ENCODE results near the gene ARAP2. TPM values are rescaled to one million over a fixed set of nuclear protein-coding genes. Genes with fewer than 3 reads are reported as not detected.

Gene ARAP2
- total RNA-seq, 4 donors from 2014 or later = 109 to 247 (median 225) TPM

GRCh38 chr4:36088542-36088941 is 155.8 kb downstream of the ARAP2 start:
- TF ChIP-seq POLR2A (IDR thresholded peaks at IDR 0.05) (no peak), CTCF (IDR thresholded peaks at IDR 0.05) (no peak)
- WGBS, 2 donors = 31 to 34% methylated on average over 1 of the region's 1 CpG
- no peaks in the 10 kb centered on the region for H3K4me1 ChIP-seq

GRCh38 chr4:36086261-36086786 is 158.0 kb downstream of the ARAP2 start:
- intact Hi-C loops (cut with DNase I) = no loop called here
- DNase-seq = no peak
- H3K27me3 ChIP-seq = no peaks in the 10 kb centered on the region
- WGBS, 2 donors = 80 to 87% methylated on average over 1 of the region's 1 CpG
- TF ChIP-seq CTCF (IDR thresholded peaks at IDR 0.05) (no peak), POLR2A (IDR thresholded peaks at IDR 0.05) (no peak)
- no peak overlapping the region for H3K27ac ChIP-seq
- H3K9me3 ChIP-seq = no peaks in the 10 kb centered on the region
- no peaks in the 10 kb centered on the region for H3K4me1 ChIP-seq
- H3K36me3 ChIP-seq = peaks cover 0 to 12% of the 10 kb centered on the region in 2 donors
- no peak overlapping the region for H3K4me3 ChIP-seq (replicated peaks in 1 of 3)

More at GRCh38 chr4:36088542-36088941, 155.8 kb downstream of the ARAP2 start:
- no peak overlapping the region for H3K4me3 ChIP-seq (replicated peaks in 1 of 3)
- no peaks in the 10 kb centered on the region for H3K27me3 ChIP-seq
- no peak overlapping the region for H3K27ac ChIP-seq
- peaks cover 0 to 7% of the 10 kb centered on the region in 2 donors for H3K36me3 ChIP-seq
- H3K9me3 ChIP-seq = no peaks in the 10 kb centered on the region
- DNase-seq = no peak
- intact Hi-C loops (cut with DNase I) = no loop called here

- no peak overlapping the region for H3K27ac ChIP-seq
- 83% methylated on average over 4 of the region's 4 CpGs for WGBS, 2 donors
- H3K27me3 ChIP-seq = no peaks in the 10 kb centered on the region
- TF ChIP-seq POLR2A (IDR thresholded peaks at IDR 0.05) (no peak), CTCF (IDR thresholded peaks at IDR 0.05) (no peak)
- intact Hi-C loops (cut with DNase I) = no loop called here
- H3K9me3 ChIP-seq = no peaks in the 10 kb centered on the region
- H3K4me3 ChIP-seq (replicated peaks in 1 of 3) = no peak overlapping the region
- H3K36me3 ChIP-seq = peaks cover 0 to 7% of the 10 kb centered on the region in 2 donors
- DNase-seq = no peak
- no peaks in the 10 kb centered on the region for H3K4me1 ChIP-seq
Observed at GRCh38 chr4:36082817-36083216, 161.5 kb downstream of the ARAP2 start.

- Histone ChIP-seq H3K4me3 (replicated peaks in 1 of 3) (no peak overlapping the region), H3K9me3 (no peaks in the 10 kb centered on the region), H3K27me3 (no peaks in the 10 kb centered on the region), H3K27ac (no peak overlapping the region), H3K36me3 (peaks cover 5 to 7% of the 10 kb centered on the region in 2 donors), H3K4me1 (no peaks in the 10 kb centered on the region)
- WGBS, 2 donors = 85 to 94% methylated on average over 3 of the region's 3 CpGs
- no peak for DNase-seq
- TF ChIP-seq POLR2A (IDR thresholded peaks at IDR 0.05) (no peak), CTCF (IDR thresholded peaks at IDR 0.05) (no peak)
- intact Hi-C loops (cut with DNase I) = no loop called here
Observed at GRCh38 chr4:36081185-36081584, 163.1 kb downstream of the ARAP2 start.

GRCh38 chr4:36079666-36080065 is 164.6 kb downstream of the ARAP2 start:
- 83 to 88% methylated on average over 2 of the region's 2 CpGs for WGBS, 2 donors
- no peak for DNase-seq
- H3K4me3 ChIP-seq (replicated peaks in 1 of 3) = no peak overlapping the region
- H3K36me3 ChIP-seq = peaks cover 5 to 7% of the 10 kb centered on the region in 2 donors
- H3K27me3 ChIP-seq = no peaks in the 10 kb centered on the region
- H3K4me1 ChIP-seq = no peaks in the 10 kb centered on the region
- no peak overlapping the region for H3K27ac ChIP-seq
- intact Hi-C loops (cut with DNase I) = no loop called here
- TF ChIP-seq CTCF (IDR thresholded peaks at IDR 0.05) (no peak), POLR2A (IDR thresholded peaks at IDR 0.05) (no peak)
- no peaks in the 10 kb centered on the region for H3K9me3 ChIP-seq
